AG04450 (cell line): ENCODE results near the gene KRT83. TPM values are rescaled to one million over a fixed set of nuclear protein-coding genes. Genes with fewer than 3 reads are reported as not detected.
"Not testable (repeated sequence)": the region's sequence is repeated elsewhere in the genome, so short reads cannot be mapped to it uniquely, and the experiment has no call there.

Source experiments
- CTCF ChIA-PET: fragments of 300-600, 350-600 bp; formaldehyde crosslinking; extraction: SDS; loops from one replicate; lab custom pipeline; 2022; ENCODE audit warnings: antibody characterized with exemption, inconsistent platforms; lab: Charles Lee
- POLR2A ChIA-PET: fragments of 350-600 bp; formaldehyde crosslinking; extraction: SDS; loops from one replicate; lab custom pipeline; 2021; ENCODE audit warnings: antibody characterized with exemption, inconsistent platforms; lab: Yijun Ruan, JAX
- DNase-seq: peaks from one replicate; pipeline ENCODE4 v3.0.0-alpha.2; 2011; ENCODE audit warnings: low read depth, low spot score
- H3K27ac ChIP-seq: one replicate; pipeline ENCODE4 v1.5.1; 2012; ENCODE audit warnings: low read depth, low read length, control low read depth
- H3K27me3 ChIP-seq: one replicate; pipeline ENCODE4 v1.6.0; 2012; ENCODE audit warnings: low read length; ENCODE audit not compliant: control insufficient read depth, insufficient read depth
- H3K4me3 ChIP-seq: 2 replicates; pipeline ENCODE4 v1.5.1; 2011; ENCODE audit warnings: mild to moderate bottlenecking, low read depth, low read length, control low read depth
- H3K9me3 ChIP-seq: 2 replicates; pipeline ENCODE4 v1.5.1; 2012; ENCODE audit warnings: low read length; ENCODE audit not compliant: control insufficient read depth, insufficient read depth
- CTCF ChIP-seq: IDR thresholded peaks from 2 replicates; pipeline ENCODE4 v1.5.1; 2011; ENCODE audit warnings: low read depth, low read length, control low read depth, inconsistent platforms
- polyA plus RNA-seq: library from polyadenylated mRNA; depleted of rRNA; stranded (reverse); fragments of >200 nt; gene quantifications from 2 replicates; pipeline ENCODE4 v1.2.3, GENCODE V29; 2011

KRT83 gene
- polyA plus RNA-seq, 1 experiment = 0.04 TPM

- no peak for DNase-seq
- H3K4me3 ChIP-seq = no peak overlapping the region
- ChIA-PET CTCF (interaction anchor here (0.6 to 1.9 kb wide), 2 partner anchors 11 to 31 kb away, joined by 4 to 9 read pairs; no protein-coding TSS in a partner anchor), POLR2A (no interaction called here)
- no peaks in the 10 kb centered on the region for H3K9me3 ChIP-seq
- H3K27ac ChIP-seq = no peak overlapping the region
- TF ChIP-seq CTCF = no peak
- peaks cover 74% of the 10 kb centered on the region for H3K27me3 ChIP-seq
Measured at GRCh38 chr12:52316290-52316689, 4.9 kb downstream of the KRT83 start.

GRCh38 chr12:52315721-52316120 is 5.5 kb downstream of the KRT83 start:
- DNase-seq, H3K4me3 ChIP-seq, POLR2A ChIA-PET, H3K27ac ChIP-seq, H3K9me3 ChIP-seq: not testable (repeated sequence)
- H3K27me3 ChIP-seq = peaks cover 68% of the 10 kb centered on the region
- TF ChIP-seq CTCF = peak; percentile 34
- CTCF ChIA-PET = interaction anchor here (0.6 to 1.9 kb wide), 2 partner anchors 12 to 30 kb away, joined by 4 to 9 read pairs; no protein-coding TSS in a partner anchor

- CTCF ChIA-PET = interaction anchor here (0.6 to 1.9 kb wide), 4 partner anchors 13 to 566 kb away, joined by 3 to 9 read pairs (median 4); no protein-coding TSS in a partner anchor
- POLR2A ChIA-PET = no interaction called here
- no peak for DNase-seq
- no peak overlapping the region for H3K4me3 ChIP-seq
- peaks cover 63% of the 10 kb centered on the region for H3K27me3 ChIP-seq
- TF ChIP-seq CTCF = no peak
- H3K27ac ChIP-seq = no peak overlapping the region
- H3K9me3 ChIP-seq = no peaks in the 10 kb centered on the region
Measured at GRCh38 chr12:52314511-52314910, 6.7 kb downstream of the KRT83 start.

GRCh38 chr12:52313926-52314325 is 7.3 kb downstream of the KRT83 start:
- Histone ChIP-seq H3K27me3 (peaks cover 63% of the 10 kb centered on the region), H3K27ac (no peak overlapping the region), H3K9me3 (no peaks in the 10 kb centered on the region), H3K4me3 (no peak overlapping the region)
- ChIA-PET CTCF (no interaction called here), POLR2A (no interaction called here)
- no peak for TF ChIP-seq CTCF
- DNase-seq = no peak

- no peak overlapping the region for H3K27ac ChIP-seq
- no peak for DNase-seq
- H3K4me3 ChIP-seq = no peak overlapping the region
- H3K9me3 ChIP-seq = no peaks in the 10 kb centered on the region
- no peak for TF ChIP-seq CTCF
- H3K27me3 ChIP-seq = peaks cover 63% of the 10 kb centered on the region
- ChIA-PET POLR2A (no interaction called here), CTCF (interaction anchor here (3.3 to 3.9 kb wide), 2 partner anchors 14 to 35 kb away, joined by 24 to 32 read pairs; no protein-coding TSS in a partner anchor)
Measured at GRCh38 chr12:52313461-52313860, 7.7 kb downstream of the KRT83 start.
